ENCODE measurements around the gene IGF2BP2. TPM values are rescaled to one million over a fixed set of nuclear protein-coding genes. Genes with fewer than 3 reads are reported as not detected.
"Not testable (repeated sequence)": the region's sequence is repeated elsewhere in the genome, so short reads cannot be mapped to it uniquely, and the experiment has no call there.

The IGF2BP2 gene
- total and polyA plus RNA-seq, 10 donors, result 1.1 to 21.1 (median 12.0) TPM

GRCh38 chr3:185859294-185859972 lies 34.6 kb upstream of the IGF2BP2 start:
- peaks cover 0 to 7% (median 0%) of the 10 kb centered on the region in 7 donors for H3K27me3 ChIP-seq (replicated peaks in 1 of 7)
- H3K4me1 ChIP-seq, result no peaks in the 10 kb centered on the region
- H3K27ac ChIP-seq, result no peak overlapping the region
- intact Hi-C loops (cut with DNase I; ENCODE audit: low total_unique reads), result no loop called here
- H3K4me3 ChIP-seq, result no peak overlapping the region
- 82 to 94% (median 87%) methylated on average over 4 of the region's 4 CpGs for WGBS, 5 donors
- TF ChIP-seq POLR2A (IDR thresholded peaks at IDR 0.05), result no peak
- TF ChIP-seq POLR2AphosphoS5 (IDR thresholded peaks at IDR 0.05), result no peak
- TF ChIP-seq CTCF (IDR thresholded peaks at IDR 0.05 in 8 of 11, conservative IDR thresholded peaks at IDR 0.05 in 3 of 11), result no peak
- peaks cover 0 to 30% (median 22%) of the 10 kb centered on the region in 8 donors for H3K9me3 ChIP-seq
- DNase-seq, result no peak
- H3K36me3 ChIP-seq, result no peaks in the 10 kb centered on the region

- no peaks in the 10 kb centered on the region for H3K4me1 ChIP-seq
- DNase-seq, result no peak
- H3K27me3 ChIP-seq (replicated peaks in 1 of 7), result peaks cover 0 to 7% (median 0%) of the 10 kb centered on the region in 7 donors
- peaks cover 0 to 30% (median 22%) of the 10 kb centered on the region in 8 donors for H3K9me3 ChIP-seq
- TF ChIP-seq CTCF (IDR thresholded peaks at IDR 0.05 in 8 of 11, conservative IDR thresholded peaks at IDR 0.05 in 3 of 11), result no peak
- no peak for TF ChIP-seq POLR2AphosphoS5 (IDR thresholded peaks at IDR 0.05)
- TF ChIP-seq POLR2A (IDR thresholded peaks at IDR 0.05), result no peak
- H3K36me3 ChIP-seq, result no peaks in the 10 kb centered on the region
- no peak overlapping the region for H3K4me3 ChIP-seq
- 83 to 94% (median 93%) methylated on average over 8 of the region's 8 CpGs for WGBS, 5 donors
- intact Hi-C loops (cut with DNase I; ENCODE audit: low total_unique reads), result no loop called here
- no peak overlapping the region for H3K27ac ChIP-seq
Observed at GRCh38 chr3:185858502-185859225, 33.8 kb upstream of the IGF2BP2 start.

- H3K36me3 ChIP-seq, result no peaks in the 10 kb centered on the region
- WGBS, 5 donors, result 70 to 97% (median 94%) methylated on average over 3 of the region's 3 CpGs
- no peak for DNase-seq
- no peak for TF ChIP-seq POLR2A (IDR thresholded peaks at IDR 0.05)
- no peak for TF ChIP-seq CTCF (IDR thresholded peaks at IDR 0.05 in 8 of 11, conservative IDR thresholded peaks at IDR 0.05 in 3 of 11)
- no peaks in the 10 kb centered on the region for H3K4me1 ChIP-seq
- intact Hi-C loops (cut with DNase I; ENCODE audit: low total_unique reads), result no loop called here
- H3K27ac ChIP-seq, result no peak overlapping the region
- H3K27me3 ChIP-seq (replicated peaks in 1 of 7), result peaks cover 0 to 7% (median 0%) of the 10 kb centered on the region in 7 donors
- no peak overlapping the region for H3K4me3 ChIP-seq
- peaks cover 0 to 30% (median 22%) of the 10 kb centered on the region in 8 donors for H3K9me3 ChIP-seq
Observed at GRCh38 chr3:185857208-185857607, 32.4 kb upstream of the IGF2BP2 start.

- no peak for TF ChIP-seq POLR2A (IDR thresholded peaks at IDR 0.05)
- TF ChIP-seq CTCF (IDR thresholded peaks at IDR 0.05 in 8 of 11, conservative IDR thresholded peaks at IDR 0.05 in 3 of 11), result no peak
- TF ChIP-seq POLR2AphosphoS5 (IDR thresholded peaks at IDR 0.05), result no peak
- no peaks in the 10 kb centered on the region for H3K4me1 ChIP-seq
- no peak for DNase-seq
- intact Hi-C loops (cut with DNase I; ENCODE audit: low total_unique reads), result no loop called here
- H3K27ac ChIP-seq, result no peak overlapping the region
- H3K4me3 ChIP-seq, result no peak overlapping the region
- H3K9me3 ChIP-seq, result peaks cover 0 to 30% (median 22%) of the 10 kb centered on the region in 8 donors
- H3K27me3 ChIP-seq (replicated peaks in 1 of 7), result peaks cover 0 to 7% (median 0%) of the 10 kb centered on the region in 7 donors
- no peaks in the 10 kb centered on the region for H3K36me3 ChIP-seq
Observed at GRCh38 chr3:185856652-185857051, 31.8 kb upstream of the IGF2BP2 start.

GRCh38 chr3:185853771-185854170 lies 28.9 kb upstream of the IGF2BP2 start:
- DNase-seq; H3K36me3 ChIP-seq; intact Hi-C loops (cut with DNase I; ENCODE audit: low total_unique reads); H3K27ac ChIP-seq; H3K4me3 ChIP-seq; H3K4me1 ChIP-seq: not testable (repeated sequence)
- WGBS, 5 donors, result 91 to 100% (median 97%) methylated on average over 3 of the region's 3 CpGs
- Histone ChIP-seq H3K9me3 (peaks cover 0 to 30% (median 22%) of the 10 kb centered on the region in 8 donors), H3K27me3 (replicated peaks in 1 of 7) (peaks cover 0 to 12% (median 0%) of the 10 kb centered on the region in 7 donors)
